Osteoblast (primary cell): ENCODE results near the gene MAN2A1. TPM values are rescaled to one million over a fixed set of nuclear protein-coding genes. Genes with fewer than 3 reads are reported as not detected.

Source experiments
- DNase-seq: peaks from one replicate; pipeline ENCODE4 v3.0.0; 2011; ENCODE audit warnings: low spot score, mixed read lengths; ENCODE audit not compliant: insufficient read length; ENCODE audit errors: missing footprints
- H2AFZ ChIP-seq: 2 replicates; pipeline ENCODE4 v1.6.0; 2011; ENCODE audit warnings: mild to moderate bottlenecking, low read length
- H3K27ac ChIP-seq: 2 replicates; pipeline ENCODE4 v1.5.1; 2011; ENCODE audit warnings: mild to moderate bottlenecking, low read depth, low read length, moderate library complexity
- H3K27me3 ChIP-seq: 2 replicates; pipeline ENCODE4 v1.6.0; 2012; ENCODE audit warnings: mild to moderate bottlenecking, control low read depth, inconsistent platforms, low read length, moderate library complexity; ENCODE audit not compliant: insufficient read depth
- H3K36me3 ChIP-seq: 2 replicates; pipeline ENCODE4 v1.5.1; 2011; ENCODE audit warnings: mild to moderate bottlenecking, low read length, control low read depth, moderate library complexity; ENCODE audit not compliant: insufficient read depth
- H3K4me1 ChIP-seq: 2 replicates; pipeline ENCODE4 v1.5.1; 2011; ENCODE audit warnings: mild to moderate bottlenecking, low read length, control low read depth, moderate library complexity; ENCODE audit not compliant: insufficient read depth
- H3K4me2 ChIP-seq: 2 replicates; pipeline ENCODE4 v1.6.0; 2011; ENCODE audit warnings: mild to moderate bottlenecking, low read length; ENCODE audit not compliant: insufficient read depth
- H3K4me3 ChIP-seq: fragments of 200-600 bp; sonication (generic); 3 replicates; pipeline ENCODE4 v1.5.1; 2012; ENCODE audit warnings: mild to moderate bottlenecking, low read length, inconsistent platforms; ENCODE audit not compliant: insufficient read depth
- H3K79me2 ChIP-seq: 2 replicates; pipeline ENCODE4 v1.6.0; 2012; ENCODE audit warnings: mild to moderate bottlenecking, low read length, control low read depth, inconsistent platforms; ENCODE audit not compliant: insufficient read depth
- H3K9me3 ChIP-seq: 2 replicates; pipeline ENCODE4 v1.5.1; 2011; ENCODE audit warnings: low read depth, low read length, control low read depth
- H4K20me1 ChIP-seq: 2 replicates; pipeline ENCODE4 v1.6.0; 2012; ENCODE audit warnings: mild to moderate bottlenecking, low read length, control low read depth; ENCODE audit not compliant: insufficient read depth
- CTCF ChIP-seq: IDR thresholded peaks from 2 replicates; pipeline ENCODE4 v1.5.1; 2011; ENCODE audit warnings: mild to moderate bottlenecking, low read depth, low read length, moderate library complexity; ENCODE audit errors: extremely low read depth
- total RNA-seq: library from RNA; depleted of rRNA; stranded (reverse); fragments of >200 nt; gene quantifications from 2 replicates; pipeline ENCODE4 v1.2.3, GENCODE V29; 2012

Gene MAN2A1
- total RNA-seq, 1 donor: 81.8 TPM

- no peaks in the 10 kb centered on the region for H3K79me2 ChIP-seq
- no peaks in the 10 kb centered on the region for H4K20me1 ChIP-seq
- no peak overlapping the region for H3K4me2 ChIP-seq
- TF ChIP-seq CTCF: no peak
- no peaks in the 10 kb centered on the region for H3K36me3 ChIP-seq
- peaks cover 30% of the 10 kb centered on the region for H3K4me1 ChIP-seq
- peak overlapping the region; percentile 21 for H3K27ac ChIP-seq
- no peak overlapping the region for H3K4me3 ChIP-seq
- no peak overlapping the region for H2AFZ ChIP-seq
- DNase-seq: no peak
- H3K27me3 ChIP-seq: no peaks in the 10 kb centered on the region
- H3K9me3 ChIP-seq: no peaks in the 10 kb centered on the region
Observed at GRCh38 chr5:109863752-109864151, 174.0 kb downstream of the MAN2A1 start.

- Histone ChIP-seq H3K4me1 (peaks cover 35% of the 10 kb centered on the region), H3K79me2 (no peaks in the 10 kb centered on the region), H3K27me3 (no peaks in the 10 kb centered on the region), H4K20me1 (no peaks in the 10 kb centered on the region), H3K4me2 (peak overlapping the region; percentile 47), H3K9me3 (no peaks in the 10 kb centered on the region), H3K4me3 (no peak overlapping the region), H3K27ac (peak overlapping the region; percentile 48), H2AFZ (no peak overlapping the region), H3K36me3 (no peaks in the 10 kb centered on the region)
- peak; percentile 86 for DNase-seq
- TF ChIP-seq CTCF: no peak
Observed at GRCh38 chr5:109865637-109866036, 175.9 kb downstream of the MAN2A1 start.

- Histone ChIP-seq H3K4me3 (no peak overlapping the region), H2AFZ (no peak overlapping the region), H3K79me2 (no peaks in the 10 kb centered on the region), H3K4me1 (peaks cover 35% of the 10 kb centered on the region), H3K27ac (peak overlapping the region; percentile 48), H3K27me3 (no peaks in the 10 kb centered on the region), H3K4me2 (peak overlapping the region; percentile 47), H3K36me3 (no peaks in the 10 kb centered on the region), H4K20me1 (no peaks in the 10 kb centered on the region), H3K9me3 (no peaks in the 10 kb centered on the region)
- no peak for TF ChIP-seq CTCF
- DNase-seq: no peak
Observed at GRCh38 chr5:109866051-109866450, 176.3 kb downstream of the MAN2A1 start.

- peak overlapping the region; percentile 11 for H3K27ac ChIP-seq
- TF ChIP-seq CTCF: no peak
- no peaks in the 10 kb centered on the region for H3K79me2 ChIP-seq
- H3K4me3 ChIP-seq: no peak overlapping the region
- DNase-seq: no peak
- H2AFZ ChIP-seq: no peak overlapping the region
- no peaks in the 10 kb centered on the region for H3K27me3 ChIP-seq
- H3K4me2 ChIP-seq: peak overlapping the region; percentile 56
- no peaks in the 10 kb centered on the region for H3K36me3 ChIP-seq
- H4K20me1 ChIP-seq: no peaks in the 10 kb centered on the region
- peaks cover 31% of the 10 kb centered on the region for H3K4me1 ChIP-seq
- H3K9me3 ChIP-seq: no peaks in the 10 kb centered on the region
Observed at GRCh38 chr5:109868737-109869136, 179.0 kb downstream of the MAN2A1 start.
